HL-60 (cell line): ENCODE results near the gene PAIP1.

ENCODE experiments used
- GABPA ChIP-seq: IDR thresholded peaks from 2 replicates; pipeline ENCODE4 v1.6.1; 2012; ENCODE audit warnings: low read depth
- POLR2AphosphoS5 ChIP-seq: IDR thresholded peaks from 2 replicates; pipeline ENCODE4 v1.6.1; 2012; ENCODE audit warnings: low read depth
- TF ChIP-seq, protein P1 (sequence below): IDR thresholded peaks from one replicate; pipeline ENCODE4 v1.5.1; 2011; ENCODE audit warnings: low read length, control low read depth, inconsistent platforms; ENCODE audit not compliant: insufficient read depth
- TF ChIP-seq, protein P2 (sequence below): IDR thresholded peaks from 2 replicates; pipeline ENCODE4 v1.6.1; 2012; ENCODE audit warnings: low read depth; ENCODE audit not compliant: insufficient replicate concordance

DNA sequence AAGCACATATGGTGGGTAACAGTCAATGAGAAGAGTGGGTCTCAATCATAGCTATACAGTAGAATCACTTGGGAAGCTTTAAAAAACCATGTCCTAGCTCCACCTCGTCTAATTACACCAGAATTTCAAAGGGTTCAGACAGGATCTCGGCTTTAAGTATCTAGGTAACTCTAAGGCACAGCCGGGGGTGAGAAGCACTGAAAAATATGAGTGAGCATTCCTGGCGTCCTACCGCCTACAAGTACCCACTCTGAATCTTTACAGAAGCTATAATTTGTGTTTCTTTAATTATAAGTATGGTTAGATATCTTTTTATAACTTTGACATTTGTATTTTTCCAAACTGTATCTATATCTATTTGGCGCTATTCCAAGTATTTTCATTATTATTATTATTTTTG lies 16.1 kb downstream of the PAIP1 start:
- TF ChIP-seq, protein P1, sequence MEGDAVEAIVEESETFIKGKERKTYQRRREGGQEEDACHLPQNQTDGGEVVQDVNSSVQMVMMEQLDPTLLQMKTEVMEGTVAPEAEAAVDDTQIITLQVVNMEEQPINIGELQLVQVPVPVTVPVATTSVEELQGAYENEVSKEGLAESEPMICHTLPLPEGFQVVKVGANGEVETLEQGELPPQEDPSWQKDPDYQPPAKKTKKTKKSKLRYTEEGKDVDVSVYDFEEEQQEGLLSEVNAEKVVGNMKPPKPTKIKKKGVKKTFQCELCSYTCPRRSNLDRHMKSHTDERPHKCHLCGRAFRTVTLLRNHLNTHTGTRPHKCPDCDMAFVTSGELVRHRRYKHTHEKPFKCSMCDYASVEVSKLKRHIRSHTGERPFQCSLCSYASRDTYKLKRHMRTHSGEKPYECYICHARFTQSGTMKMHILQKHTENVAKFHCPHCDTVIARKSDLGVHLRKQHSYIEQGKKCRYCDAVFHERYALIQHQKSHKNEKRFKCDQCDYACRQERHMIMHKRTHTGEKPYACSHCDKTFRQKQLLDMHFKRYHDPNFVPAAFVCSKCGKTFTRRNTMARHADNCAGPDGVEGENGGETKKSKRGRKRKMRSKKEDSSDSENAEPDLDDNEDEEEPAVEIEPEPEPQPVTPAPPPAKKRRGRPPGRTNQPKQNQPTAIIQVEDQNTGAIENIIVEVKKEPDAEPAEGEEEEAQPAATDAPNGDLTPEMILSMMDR, result no peak
- TF ChIP-seq GABPA (no peak), POLR2AphosphoS5 (no peak)
- TF ChIP-seq, protein P2, sequence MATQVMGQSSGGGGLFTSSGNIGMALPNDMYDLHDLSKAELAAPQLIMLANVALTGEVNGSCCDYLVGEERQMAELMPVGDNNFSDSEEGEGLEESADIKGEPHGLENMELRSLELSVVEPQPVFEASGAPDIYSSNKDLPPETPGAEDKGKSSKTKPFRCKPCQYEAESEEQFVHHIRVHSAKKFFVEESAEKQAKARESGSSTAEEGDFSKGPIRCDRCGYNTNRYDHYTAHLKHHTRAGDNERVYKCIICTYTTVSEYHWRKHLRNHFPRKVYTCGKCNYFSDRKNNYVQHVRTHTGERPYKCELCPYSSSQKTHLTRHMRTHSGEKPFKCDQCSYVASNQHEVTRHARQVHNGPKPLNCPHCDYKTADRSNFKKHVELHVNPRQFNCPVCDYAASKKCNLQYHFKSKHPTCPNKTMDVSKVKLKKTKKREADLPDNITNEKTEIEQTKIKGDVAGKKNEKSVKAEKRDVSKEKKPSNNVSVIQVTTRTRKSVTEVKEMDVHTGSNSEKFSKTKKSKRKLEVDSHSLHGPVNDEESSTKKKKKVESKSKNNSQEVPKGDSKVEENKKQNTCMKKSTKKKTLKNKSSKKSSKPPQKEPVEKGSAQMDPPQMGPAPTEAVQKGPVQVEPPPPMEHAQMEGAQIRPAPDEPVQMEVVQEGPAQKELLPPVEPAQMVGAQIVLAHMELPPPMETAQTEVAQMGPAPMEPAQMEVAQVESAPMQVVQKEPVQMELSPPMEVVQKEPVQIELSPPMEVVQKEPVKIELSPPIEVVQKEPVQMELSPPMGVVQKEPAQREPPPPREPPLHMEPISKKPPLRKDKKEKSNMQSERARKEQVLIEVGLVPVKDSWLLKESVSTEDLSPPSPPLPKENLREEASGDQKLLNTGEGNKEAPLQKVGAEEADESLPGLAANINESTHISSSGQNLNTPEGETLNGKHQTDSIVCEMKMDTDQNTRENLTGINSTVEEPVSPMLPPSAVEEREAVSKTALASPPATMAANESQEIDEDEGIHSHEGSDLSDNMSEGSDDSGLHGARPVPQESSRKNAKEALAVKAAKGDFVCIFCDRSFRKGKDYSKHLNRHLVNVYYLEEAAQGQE, result no peak
